Left kidney (tissue), 2 donors: ENCODE data around the gene PPP1R9B. TPM values are rescaled to one million over a fixed set of nuclear protein-coding genes. Genes with fewer than 3 reads are reported as not detected.

Experiments used
- DNase-seq: peaks from one replicate; pipeline ENCODE4 v3.0.0-alpha.2; 2013
- polyA plus RNA-seq: library from polyadenylated mRNA; unstranded; fragments of 120-200 nt; gene quantifications from one replicate; pipeline ENCODE4 v1.2.1, GENCODE V29; 2013; ENCODE audit not compliant: insufficient read length

The PPP1R9B gene
- polyA plus RNA-seq, 1 donor: 45.1 TPM

- no peak for DNase-seq
Observed at GRCh38 chr17:50088952-50089825, 61.3 kb downstream of the PPP1R9B start.

- DNase-seq: no peak
Observed at GRCh38 chr17:50087912-50088405, 62.5 kb downstream of the PPP1R9B start.

- DNase-seq: peak; percentile 45
Observed at GRCh38 chr17:50087246-50087911, 63.1 kb downstream of the PPP1R9B start.

Other genes with a start within 250 kb of the PPP1R9B start
- 0.75 TPM for gene DLX4, start 181.5 kb downstream of the PPP1R9B start, polyA plus RNA-seq
- 1.2 TPM for gene DLX3, start 155.5 kb downstream of the PPP1R9B start, polyA plus RNA-seq
- 97.3 TPM for gene ITGA3, start 94.6 kb downstream of the PPP1R9B start, polyA plus RNA-seq
- 131 TPM for gene PDK2, start 55.3 kb downstream of the PPP1R9B start, polyA plus RNA-seq
- gene SAMD14, start 20.5 kb downstream of the PPP1R9B start, polyA plus RNA-seq: 16.1 TPM
- 0.80 TPM for gene SGCA, start 15.3 kb upstream of the PPP1R9B start, polyA plus RNA-seq
- 397 TPM for gene COL1A1, start 51.0 kb upstream of the PPP1R9B start, polyA plus RNA-seq
- 2.2 TPM for gene TMEM92, start 123.8 kb upstream of the PPP1R9B start, polyA plus RNA-seq
- 19.5 TPM for gene XYLT2, start 195.4 kb upstream of the PPP1R9B start, polyA plus RNA-seq
- 68.6 TPM for gene MRPL27, start 222.5 kb upstream of the PPP1R9B start, polyA plus RNA-seq
- gene EME1, start 222.6 kb upstream of the PPP1R9B start, polyA plus RNA-seq: 14.0 TPM
- gene LRRC59, start 246.8 kb upstream of the PPP1R9B start, polyA plus RNA-seq: 60.3 TPM